AG04450 (cell line): ENCODE results near the gene HPS1. TPM values are rescaled to one million over a fixed set of nuclear protein-coding genes. Genes with fewer than 3 reads are reported as not detected.

Source experiments
- CTCF ChIA-PET: fragments of 300-600, 350-600 bp; formaldehyde crosslinking; extraction: SDS; loops from one replicate; lab custom pipeline; 2022; ENCODE audit warnings: antibody characterized with exemption, inconsistent platforms; lab: Charles Lee
- POLR2A ChIA-PET: fragments of 350-600 bp; formaldehyde crosslinking; extraction: SDS; loops from one replicate; lab custom pipeline; 2021; ENCODE audit warnings: antibody characterized with exemption, inconsistent platforms; lab: Yijun Ruan, JAX
- DNase-seq: peaks from one replicate; pipeline ENCODE4 v3.0.0-alpha.2; 2011; ENCODE audit warnings: low read depth, low spot score
- H3K27ac ChIP-seq: one replicate; pipeline ENCODE4 v1.5.1; 2012; ENCODE audit warnings: low read depth, low read length, control low read depth
- H3K27me3 ChIP-seq: one replicate; pipeline ENCODE4 v1.6.0; 2012; ENCODE audit warnings: low read length; ENCODE audit not compliant: control insufficient read depth, insufficient read depth
- H3K4me3 ChIP-seq: 2 replicates; pipeline ENCODE4 v1.5.1; 2011; ENCODE audit warnings: mild to moderate bottlenecking, low read depth, low read length, control low read depth
- H3K9me3 ChIP-seq: 2 replicates; pipeline ENCODE4 v1.5.1; 2012; ENCODE audit warnings: low read length; ENCODE audit not compliant: control insufficient read depth, insufficient read depth
- CTCF ChIP-seq: IDR thresholded peaks from 2 replicates; pipeline ENCODE4 v1.5.1; 2011; ENCODE audit warnings: low read depth, low read length, control low read depth, inconsistent platforms
- polyA plus RNA-seq: library from polyadenylated mRNA; depleted of rRNA; stranded (reverse); fragments of >200 nt; gene quantifications from 2 replicates; pipeline ENCODE4 v1.2.3, GENCODE V29; 2011

Gene HPS1
- polyA plus RNA-seq, 1 experiment = 56.7 TPM

DNA sequence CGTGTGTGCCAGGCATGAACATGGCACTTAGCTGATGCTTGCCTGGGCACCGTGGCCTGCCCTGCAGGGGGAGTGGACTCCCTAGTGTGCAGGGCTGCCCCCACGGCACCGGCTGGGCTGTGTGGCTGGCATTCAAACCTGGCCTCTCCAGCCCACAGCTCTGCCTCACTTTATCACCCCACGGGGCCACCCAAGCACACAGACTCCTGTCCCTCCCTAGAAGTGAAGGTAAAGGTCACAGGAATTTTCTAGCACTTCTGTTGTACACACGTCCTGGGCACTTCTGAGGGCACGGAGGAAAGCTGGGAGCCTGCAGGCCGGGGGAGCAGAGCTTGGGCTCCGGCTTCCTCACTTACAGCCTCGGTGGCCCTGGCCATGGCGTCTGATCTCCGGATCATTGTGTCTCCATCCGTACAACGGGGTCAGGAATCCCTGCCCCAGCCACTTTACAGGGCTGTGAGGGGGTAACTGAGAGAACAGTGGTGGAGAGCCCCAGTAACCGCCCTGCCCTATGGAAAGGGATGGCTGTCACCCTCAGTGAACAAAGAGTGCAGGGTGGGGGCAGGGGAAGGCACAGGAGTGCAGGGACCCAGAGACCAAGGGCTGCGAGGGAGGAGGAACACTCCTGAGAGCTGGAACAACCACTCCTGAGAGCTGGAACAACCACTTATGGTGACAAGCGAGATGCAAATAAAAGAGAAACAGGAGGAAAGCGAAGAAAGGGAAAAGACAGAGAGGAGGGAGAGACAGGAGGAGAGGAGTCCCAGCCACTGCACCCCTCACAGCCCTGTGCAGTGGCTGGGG, 27.9 kb downstream of the HPS1 start:
- DNase-seq = no peak
- no peak overlapping the region for H3K27ac ChIP-seq
- TF ChIP-seq CTCF = no peak
- H3K4me3 ChIP-seq = no peak overlapping the region
- CTCF ChIA-PET = no interaction called here
- H3K27me3 ChIP-seq = no peaks in the 10 kb centered on the region
- POLR2A ChIA-PET = no interaction called here
- no peaks in the 10 kb centered on the region; the same call in 1 of the 2 replicates for H3K9me3 ChIP-seq

GRCh38 chr10:98417973-98418664, 28.6 kb downstream of the HPS1 start:
- DNase-seq = no peak
- no peak for TF ChIP-seq CTCF
- ChIA-PET CTCF (interaction anchor here (0.6 kb wide), 1 partner anchor 24 kb away, joined by 4 read pairs; no protein-coding TSS in a partner anchor), POLR2A (no interaction called here)
- Histone ChIP-seq H3K27ac (no peak overlapping the region), H3K9me3 (no peaks in the 10 kb centered on the region; the same call in 1 of the 2 replicates), H3K27me3 (no peaks in the 10 kb centered on the region), H3K4me3 (no peak overlapping the region)

GRCh38 chr10:98417481-98417959, 29.2 kb downstream of the HPS1 start:
- no peak overlapping the region for H3K4me3 ChIP-seq
- ChIA-PET CTCF (interaction anchor here (0.6 to 1.1 kb wide), 2 partner anchors 8 to 25 kb away, joined by 4 to 5 read pairs; no protein-coding TSS in a partner anchor), POLR2A (no interaction called here)
- no peaks in the 10 kb centered on the region; the same call in 1 of the 2 replicates for H3K9me3 ChIP-seq
- H3K27ac ChIP-seq = no peak overlapping the region
- H3K27me3 ChIP-seq = no peaks in the 10 kb centered on the region
- TF ChIP-seq CTCF = no peak
- DNase-seq = no peak

GRCh38 chr10:98416606-98417388, 29.9 kb downstream of the HPS1 start:
- H3K27ac ChIP-seq = no peak overlapping the region
- no peaks in the 10 kb centered on the region; the same call in 1 of the 2 replicates for H3K9me3 ChIP-seq
- no peak for TF ChIP-seq CTCF
- H3K27me3 ChIP-seq = no peaks in the 10 kb centered on the region
- no peak overlapping the region for H3K4me3 ChIP-seq
- ChIA-PET CTCF (interaction anchor here (1.1 kb wide), 1 partner anchor 9 kb away, joined by 5 read pairs; no protein-coding TSS in a partner anchor), POLR2A (no interaction called here)
- no peak for DNase-seq
